HEK293 (cell line): Measurements from ENCODE around the gene KRT7.
A peak's percentile ranks its signal among the peaks of the same experiment; 100 is the strongest.

Experiments used
- GLI4 ChIP-seq: fragments of 450-650 bp; formaldehyde crosslinking; IDR thresholded peaks from 2 replicates; pipeline ENCODE4 v1.5.1; 2016; ENCODE audit warnings: missing biosample characterization, missing genetic modification characterization
- KLF10 ChIP-seq: fragments of 450-650 bp; IDR thresholded peaks from 2 replicates; pipeline ENCODE4 v1.5.1; 2018; ENCODE audit warnings: missing biosample characterization, mild to moderate bottlenecking, missing genetic modification characterization
- YY1 ChIP-seq: fragments of 450-650 bp; formaldehyde crosslinking; IDR thresholded peaks from 2 replicates; pipeline ENCODE4 v1.5.1; 2018; ENCODE audit warnings: missing biosample characterization, missing genetic modification characterization
- ZBTB17 ChIP-seq: fragments of 450-650 bp; formaldehyde crosslinking; IDR thresholded peaks from 2 replicates; pipeline ENCODE4 v1.5.1; 2016; ENCODE audit warnings: missing biosample characterization, missing genetic modification characterization
- ZNF157 ChIP-seq: fragments of 450-650 bp; formaldehyde crosslinking; IDR thresholded peaks from 2 replicates; pipeline ENCODE4 v1.5.1; 2016; ENCODE audit warnings: missing biosample characterization, missing genetic modification characterization
- ZNF16 ChIP-seq: fragments of 450-650 bp; formaldehyde crosslinking; IDR thresholded peaks from 2 replicates; pipeline ENCODE4 v1.5.1; 2016; ENCODE audit warnings: low read depth, missing biosample characterization, missing genetic modification characterization
- ZNF169 ChIP-seq: fragments of 450-650 bp; formaldehyde crosslinking; IDR thresholded peaks from 2 replicates; pipeline ENCODE4 v1.5.1; 2016; ENCODE audit warnings: missing biosample characterization, missing genetic modification characterization
- ZNF211 ChIP-seq: fragments of 450-650 bp; formaldehyde crosslinking; IDR thresholded peaks from 2 replicates; pipeline ENCODE4 v1.5.1; 2016; ENCODE audit warnings: low read depth, missing biosample characterization, missing genetic modification characterization
- ZNF266 ChIP-seq: fragments of 450-650 bp; formaldehyde crosslinking; IDR thresholded peaks from 2 replicates; pipeline ENCODE4 v1.5.1; 2016; ENCODE audit warnings: missing biosample characterization, missing genetic modification characterization, low read depth
- ZNF48 ChIP-seq: fragments of 450-650 bp; formaldehyde crosslinking; IDR thresholded peaks from 2 replicates; pipeline ENCODE4 v1.5.1; 2016; ENCODE audit warnings: missing biosample characterization, missing genetic modification characterization
- ZNF548 ChIP-seq: fragments of 450-650 bp; formaldehyde crosslinking; IDR thresholded peaks from 2 replicates; pipeline ENCODE4 v1.5.1; 2016; ENCODE audit warnings: missing biosample characterization, missing genetic modification characterization
- ZNF549 ChIP-seq: fragments of 450-650 bp; IDR thresholded peaks from 2 replicates; pipeline ENCODE4 v1.5.1; 2018; ENCODE audit warnings: missing biosample characterization, missing genetic modification characterization, mild to moderate bottlenecking, inconsistent platforms, moderate library complexity
- ZNF555 ChIP-seq: fragments of 450-650 bp; formaldehyde crosslinking; conservative IDR thresholded peaks from 2 replicates; pipeline ENCODE4 v1.5.1; 2017; ENCODE audit warnings: missing biosample characterization, mild to moderate bottlenecking, missing genetic modification characterization, inconsistent platforms
- ZNF585B ChIP-seq: fragments of 450-650 bp; formaldehyde crosslinking; IDR thresholded peaks from 2 replicates; pipeline ENCODE4 v1.5.1; 2016; ENCODE audit warnings: missing biosample characterization, missing genetic modification characterization
- ZNF658 ChIP-seq: fragments of 450-650 bp; formaldehyde crosslinking; IDR thresholded peaks from 2 replicates; pipeline ENCODE4; 2016; ENCODE audit warnings: missing biosample characterization, missing genetic modification characterization
- ZNF660 ChIP-seq: fragments of 450-650 bp; IDR thresholded peaks from 2 replicates; pipeline ENCODE4 v1.5.1; 2018; ENCODE audit warnings: missing biosample characterization, mild to moderate bottlenecking, missing genetic modification characterization
- ZNF785 ChIP-seq: fragments of 450-650 bp; formaldehyde crosslinking; IDR thresholded peaks from 2 replicates; pipeline ENCODE4 v1.5.1; 2016; ENCODE audit warnings: missing biosample characterization, missing genetic modification characterization
- ZNF792 ChIP-seq: fragments of 450-650 bp; formaldehyde crosslinking; IDR thresholded peaks from 2 replicates; pipeline ENCODE4 v1.5.1; 2016; ENCODE audit warnings: missing biosample characterization, missing genetic modification characterization
- TF ChIP-seq, protein P1 (sequence below): fragments of 450-650 bp; formaldehyde crosslinking; conservative IDR thresholded peaks from 2 replicates; pipeline ENCODE4 v1.5.1; 2016; ENCODE audit warnings: low read depth, missing biosample characterization, missing genetic modification characterization
- TF ChIP-seq, protein P2 (sequence below): fragments of 450-650 bp; IDR thresholded peaks from 2 replicates; pipeline ENCODE4 v1.5.1; 2018; ENCODE audit warnings: missing biosample characterization, missing genetic modification characterization
- TF ChIP-seq, protein P3 (sequence below): fragments of 450-650 bp; formaldehyde crosslinking; IDR thresholded peaks from 2 replicates; pipeline ENCODE4 v1.5.1; 2017; ENCODE audit warnings: missing biosample characterization, missing genetic modification characterization
- TF ChIP-seq, protein P4 (sequence below): fragments of 450-650 bp; formaldehyde crosslinking; IDR thresholded peaks from 2 replicates; pipeline ENCODE4 v1.5.1; 2016; ENCODE audit warnings: missing biosample characterization, missing genetic modification characterization
- TF ChIP-seq, protein P5 (sequence below): fragments of 450-650 bp; formaldehyde crosslinking; IDR thresholded peaks from 2 replicates; pipeline ENCODE4 v1.5.1; 2016; ENCODE audit warnings: missing biosample characterization, missing genetic modification characterization
- TF ChIP-seq, protein P6 (sequence below): fragments of 450-650 bp; formaldehyde crosslinking; IDR thresholded peaks from 2 replicates; pipeline ENCODE4 v1.5.1; 2016; ENCODE audit warnings: missing biosample characterization, missing genetic modification characterization
- TF ChIP-seq, protein P7 (sequence below): fragments of 450-650 bp; IDR thresholded peaks from 2 replicates; pipeline ENCODE4 v1.5.1; 2018; ENCODE audit warnings: missing biosample characterization, mild to moderate bottlenecking, missing genetic modification characterization

The KRT7 gene

DNA sequence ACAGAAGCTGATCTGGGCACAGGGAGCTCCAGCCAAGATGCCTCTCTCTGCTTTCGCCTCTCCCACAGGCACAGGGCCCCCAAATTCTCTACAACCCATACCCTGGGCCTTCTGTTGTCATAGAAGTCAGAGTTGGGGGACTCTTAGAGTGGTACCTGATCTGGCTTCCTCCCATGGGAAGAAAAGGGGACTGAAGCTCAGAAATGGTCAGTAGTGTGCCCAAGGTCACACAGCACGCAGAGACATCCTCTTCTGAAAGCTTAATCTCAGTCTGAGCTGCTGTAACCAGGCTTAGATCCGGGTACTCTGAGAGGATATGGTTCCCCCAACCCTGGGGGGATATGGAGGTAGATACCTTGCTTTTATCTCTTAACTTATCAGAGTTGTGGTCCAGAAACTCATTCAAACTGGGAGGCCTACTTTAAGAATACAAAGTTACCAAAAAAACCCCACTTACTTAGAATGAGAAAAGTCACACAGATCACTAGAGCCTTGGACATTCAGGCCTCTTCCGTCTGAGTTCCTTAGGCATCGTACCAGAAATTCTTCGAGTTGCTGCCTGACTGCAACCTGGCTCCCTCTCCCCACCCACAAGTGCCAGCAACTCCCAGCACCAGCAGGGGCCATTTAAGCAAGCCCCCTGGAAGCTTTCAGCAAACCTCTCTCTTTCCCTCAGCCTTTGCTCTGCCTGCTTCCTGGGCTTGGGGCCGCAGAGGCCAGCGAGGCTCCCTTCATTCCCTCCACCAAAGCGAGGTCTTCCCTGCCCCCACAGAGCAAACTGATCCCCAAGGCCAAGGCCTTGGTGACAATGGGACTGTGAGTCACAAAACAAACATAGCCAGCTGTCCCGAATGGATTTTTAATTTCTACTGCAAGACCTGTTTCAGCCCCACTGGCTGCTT is 13.9 kb downstream of the KRT7 start (continued):
- no peak for TF ChIP-seq ZNF266 (tag by site-specific recombination)
- TF ChIP-seq ZBTB17 = peak; percentile 73
- TF ChIP-seq ZNF16 (tag by site-specific recombination) = no peak
- TF ChIP-seq KLF10 = no peak
- TF ChIP-seq, protein P1, sequence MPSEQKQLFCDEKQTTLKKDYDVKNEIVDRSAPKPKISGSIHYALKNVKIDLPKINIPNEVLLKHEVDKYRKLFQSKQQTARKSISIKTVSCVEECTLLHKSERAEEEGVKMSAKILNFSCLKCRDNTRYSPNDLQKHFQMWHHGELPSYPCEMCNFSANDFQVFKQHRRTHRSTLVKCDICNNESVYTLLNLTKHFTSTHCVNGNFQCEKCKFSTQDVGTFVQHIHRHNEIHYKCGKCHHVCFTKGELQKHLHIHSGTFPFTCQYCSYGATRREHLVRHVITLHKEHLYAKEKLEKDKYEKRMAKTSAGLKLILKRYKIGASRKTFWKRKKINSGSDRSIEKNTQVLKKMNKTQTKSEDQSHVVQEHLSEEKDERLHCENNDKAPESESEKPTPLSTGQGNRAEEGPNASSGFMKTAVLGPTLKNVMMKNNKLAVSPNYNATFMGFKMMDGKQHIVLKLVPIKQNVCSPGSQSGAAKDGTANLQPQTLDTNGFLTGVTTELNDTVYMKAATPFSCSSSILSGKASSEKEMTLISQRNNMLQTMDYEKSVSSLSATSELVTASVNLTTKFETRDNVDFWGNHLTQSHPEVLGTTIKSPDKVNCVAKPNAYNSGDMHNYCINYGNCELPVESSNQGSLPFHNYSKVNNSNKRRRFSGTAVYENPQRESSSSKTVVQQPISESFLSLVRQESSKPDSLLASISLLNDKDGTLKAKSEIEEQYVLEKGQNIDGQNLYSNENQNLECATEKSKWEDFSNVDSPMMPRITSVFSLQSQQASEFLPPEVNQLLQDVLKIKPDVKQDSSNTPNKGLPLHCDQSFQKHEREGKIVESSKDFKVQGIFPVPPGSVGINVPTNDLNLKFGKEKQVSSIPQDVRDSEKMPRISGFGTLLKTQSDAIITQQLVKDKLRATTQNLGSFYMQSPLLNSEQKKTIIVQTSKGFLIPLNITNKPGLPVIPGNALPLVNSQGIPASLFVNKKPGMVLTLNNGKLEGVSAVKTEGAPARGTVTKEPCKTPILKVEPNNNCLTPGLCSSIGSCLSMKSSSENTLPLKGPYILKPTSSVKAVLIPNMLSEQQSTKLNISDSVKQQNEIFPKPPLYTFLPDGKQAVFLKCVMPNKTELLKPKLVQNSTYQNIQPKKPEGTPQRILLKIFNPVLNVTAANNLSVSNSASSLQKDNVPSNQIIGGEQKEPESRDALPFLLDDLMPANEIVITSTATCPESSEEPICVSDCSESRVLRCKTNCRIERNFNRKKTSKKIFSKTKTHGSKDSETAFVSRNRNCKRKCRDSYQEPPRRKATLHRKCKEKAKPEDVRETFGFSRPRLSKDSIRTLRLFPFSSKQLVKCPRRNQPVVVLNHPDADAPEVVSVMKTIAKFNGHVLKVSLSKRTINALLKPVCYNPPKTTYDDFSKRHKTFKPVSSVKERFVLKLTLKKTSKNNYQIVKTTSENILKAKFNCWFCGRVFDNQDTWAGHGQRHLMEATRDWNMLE = no peak
- TF ChIP-seq, protein P2, sequence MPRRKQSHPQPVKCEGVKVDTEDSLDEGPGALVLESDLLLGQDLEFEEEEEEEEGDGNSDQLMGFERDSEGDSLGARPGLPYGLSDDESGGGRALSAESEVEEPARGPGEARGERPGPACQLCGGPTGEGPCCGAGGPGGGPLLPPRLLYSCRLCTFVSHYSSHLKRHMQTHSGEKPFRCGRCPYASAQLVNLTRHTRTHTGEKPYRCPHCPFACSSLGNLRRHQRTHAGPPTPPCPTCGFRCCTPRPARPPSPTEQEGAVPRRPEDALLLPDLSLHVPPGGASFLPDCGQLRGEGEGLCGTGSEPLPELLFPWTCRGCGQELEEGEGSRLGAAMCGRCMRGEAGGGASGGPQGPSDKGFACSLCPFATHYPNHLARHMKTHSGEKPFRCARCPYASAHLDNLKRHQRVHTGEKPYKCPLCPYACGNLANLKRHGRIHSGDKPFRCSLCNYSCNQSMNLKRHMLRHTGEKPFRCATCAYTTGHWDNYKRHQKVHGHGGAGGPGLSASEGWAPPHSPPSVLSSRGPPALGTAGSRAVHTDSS (tag by site-specific recombination) = no peak
- TF ChIP-seq ZNF169 (tag by site-specific recombination) = no peak
- TF ChIP-seq, protein P3, sequence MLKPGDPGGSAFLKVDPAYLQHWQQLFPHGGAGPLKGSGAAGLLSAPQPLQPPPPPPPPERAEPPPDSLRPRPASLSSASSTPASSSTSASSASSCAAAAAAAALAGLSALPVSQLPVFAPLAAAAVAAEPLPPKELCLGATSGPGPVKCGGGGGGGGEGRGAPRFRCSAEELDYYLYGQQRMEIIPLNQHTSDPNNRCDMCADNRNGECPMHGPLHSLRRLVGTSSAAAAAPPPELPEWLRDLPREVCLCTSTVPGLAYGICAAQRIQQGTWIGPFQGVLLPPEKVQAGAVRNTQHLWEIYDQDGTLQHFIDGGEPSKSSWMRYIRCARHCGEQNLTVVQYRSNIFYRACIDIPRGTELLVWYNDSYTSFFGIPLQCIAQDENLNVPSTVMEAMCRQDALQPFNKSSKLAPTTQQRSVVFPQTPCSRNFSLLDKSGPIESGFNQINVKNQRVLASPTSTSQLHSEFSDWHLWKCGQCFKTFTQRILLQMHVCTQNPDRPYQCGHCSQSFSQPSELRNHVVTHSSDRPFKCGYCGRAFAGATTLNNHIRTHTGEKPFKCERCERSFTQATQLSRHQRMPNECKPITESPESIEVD (tag by site-specific recombination) = no peak
- TF ChIP-seq ZNF792 (tag by site-specific recombination) = no peak
- no peak for TF ChIP-seq ZNF785 (tag by site-specific recombination)
- no peak for TF ChIP-seq ZNF658 (tag by site-specific recombination)
- TF ChIP-seq ZNF585B (tag by site-specific recombination) = no peak
- no peak for TF ChIP-seq ZNF555 (tag by site-specific recombination)
- TF ChIP-seq, protein P4, sequence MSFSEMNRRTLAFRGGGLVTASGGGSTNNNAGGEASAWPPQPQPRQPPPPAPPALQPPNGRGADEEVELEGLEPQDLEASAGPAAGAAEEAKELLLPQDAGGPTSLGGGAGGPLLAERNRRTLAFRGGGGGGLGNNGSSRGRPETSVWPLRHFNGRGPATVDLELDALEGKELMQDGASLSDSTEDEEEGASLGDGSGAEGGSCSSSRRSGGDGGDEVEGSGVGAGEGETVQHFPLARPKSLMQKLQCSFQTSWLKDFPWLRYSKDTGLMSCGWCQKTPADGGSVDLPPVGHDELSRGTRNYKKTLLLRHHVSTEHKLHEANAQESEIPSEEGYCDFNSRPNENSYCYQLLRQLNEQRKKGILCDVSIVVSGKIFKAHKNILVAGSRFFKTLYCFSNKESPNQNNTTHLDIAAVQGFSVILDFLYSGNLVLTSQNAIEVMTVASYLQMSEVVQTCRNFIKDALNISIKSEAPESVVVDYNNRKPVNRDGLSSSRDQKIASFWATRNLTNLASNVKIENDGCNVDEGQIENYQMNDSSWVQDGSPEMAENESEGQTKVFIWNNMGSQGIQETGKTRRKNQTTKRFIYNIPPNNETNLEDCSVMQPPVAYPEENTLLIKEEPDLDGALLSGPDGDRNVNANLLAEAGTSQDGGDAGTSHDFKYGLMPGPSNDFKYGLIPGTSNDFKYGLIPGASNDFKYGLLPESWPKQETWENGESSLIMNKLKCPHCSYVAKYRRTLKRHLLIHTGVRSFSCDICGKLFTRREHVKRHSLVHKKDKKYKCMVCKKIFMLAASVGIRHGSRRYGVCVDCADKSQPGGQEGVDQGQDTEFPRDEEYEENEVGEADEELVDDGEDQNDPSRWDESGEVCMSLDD (tag by site-specific recombination) = no peak
- TF ChIP-seq GLI4 (tag by site-specific recombination) = no peak
- no peak for TF ChIP-seq ZNF549 (tag by site-specific recombination)
- TF ChIP-seq ZNF660 (tag by site-specific recombination) = 0 out of 2 replicates have a peak, but pooled peaks have one; percentile 22
- no peak for TF ChIP-seq ZNF548 (tag by site-specific recombination)
- TF ChIP-seq YY1 = no peak
- TF ChIP-seq, protein P5, sequence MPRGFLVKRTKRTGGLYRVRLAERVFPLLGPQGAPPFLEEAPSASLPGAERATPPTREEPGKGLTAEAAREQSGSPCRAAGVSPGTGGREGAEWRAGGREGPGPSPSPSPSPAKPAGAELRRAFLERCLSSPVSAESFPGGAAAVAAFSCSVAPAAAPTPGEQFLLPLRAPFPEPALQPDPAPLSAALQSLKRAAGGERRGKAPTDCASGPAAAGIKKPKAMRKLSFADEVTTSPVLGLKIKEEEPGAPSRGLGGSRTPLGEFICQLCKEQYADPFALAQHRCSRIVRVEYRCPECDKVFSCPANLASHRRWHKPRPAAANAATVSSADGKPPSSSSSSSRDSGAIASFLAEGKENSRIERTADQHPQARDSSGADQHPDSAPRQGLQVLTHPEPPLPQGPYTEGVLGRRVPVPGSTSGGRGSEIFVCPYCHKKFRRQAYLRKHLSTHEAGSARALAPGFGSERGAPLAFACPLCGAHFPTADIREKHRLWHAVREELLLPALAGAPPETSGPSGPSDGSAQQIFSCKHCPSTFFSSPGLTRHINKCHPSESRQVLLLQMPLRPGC (tag by site-specific recombination) = peak; percentile 16; the same call in 1 of the 2 replicates
- no peak for TF ChIP-seq ZNF48 (tag by site-specific recombination)
- TF ChIP-seq, protein P6, sequence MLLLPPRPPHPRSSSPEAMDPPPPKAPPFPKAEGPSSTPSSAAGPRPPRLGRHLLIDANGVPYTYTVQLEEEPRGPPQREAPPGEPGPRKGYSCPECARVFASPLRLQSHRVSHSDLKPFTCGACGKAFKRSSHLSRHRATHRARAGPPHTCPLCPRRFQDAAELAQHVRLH = no peak
- TF ChIP-seq, protein P7, sequence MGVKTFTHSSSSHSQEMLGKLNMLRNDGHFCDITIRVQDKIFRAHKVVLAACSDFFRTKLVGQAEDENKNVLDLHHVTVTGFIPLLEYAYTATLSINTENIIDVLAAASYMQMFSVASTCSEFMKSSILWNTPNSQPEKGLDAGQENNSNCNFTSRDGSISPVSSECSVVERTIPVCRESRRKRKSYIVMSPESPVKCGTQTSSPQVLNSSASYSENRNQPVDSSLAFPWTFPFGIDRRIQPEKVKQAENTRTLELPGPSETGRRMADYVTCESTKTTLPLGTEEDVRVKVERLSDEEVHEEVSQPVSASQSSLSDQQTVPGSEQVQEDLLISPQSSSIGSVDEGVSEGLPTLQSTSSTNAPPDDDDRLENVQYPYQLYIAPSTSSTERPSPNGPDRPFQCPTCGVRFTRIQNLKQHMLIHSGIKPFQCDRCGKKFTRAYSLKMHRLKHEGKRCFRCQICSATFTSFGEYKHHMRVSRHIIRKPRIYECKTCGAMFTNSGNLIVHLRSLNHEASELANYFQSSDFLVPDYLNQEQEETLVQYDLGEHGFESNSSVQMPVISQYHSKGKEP (tag by site-specific recombination) = no peak
- no peak for TF ChIP-seq ZNF157 (tag by site-specific recombination)
- TF ChIP-seq ZNF211 (tag by site-specific recombination) = no peak
